Activated CD8-positive, alpha-beta T cell treated with anti-CD3 and anti-CD28 coated beads for 36 hours (primary cell): ENCODE data around the gene PM20D2. TPM values are rescaled to one million over a fixed set of nuclear protein-coding genes. Genes with fewer than 3 reads are reported as not detected.

Source experiments
- ATAC-seq: fragments of 200-7000 bp; cut with Tn5 transposase; one replicate; pipeline ENCODE4 v1.10.0; 2021; ENCODE audit warnings: mild to moderate bottlenecking, moderate library complexity
- CTCF ChIA-PET: fragments of 350-600 bp; sonication (Branson Sonifier 250); formaldehyde crosslinking; loops from one replicate; lab custom pipeline; 2021; ENCODE audit warnings: antibody characterized with exemption; lab: Charles Lee
- POLR2A ChIA-PET: fragments of 350-600 bp; sonication (Branson Sonifier 250); formaldehyde crosslinking; loops from one replicate; lab custom pipeline; 2021; ENCODE audit warnings: antibody characterized with exemption; lab: Charles Lee
- DNase-seq: peaks from one replicate; pipeline ENCODE4 v3.0.0-alpha.2; 2020
- H3K27ac Mint-ChIP-seq: one replicate; pipeline ENCODE4 v1.8.0; 2021; ENCODE audit warnings: mild to moderate bottlenecking, mixed read lengths
- H3K27me3 Mint-ChIP-seq: one replicate; pipeline ENCODE4 v1.8.0; 2021; ENCODE audit warnings: mixed read lengths
- H3K36me3 Mint-ChIP-seq: one replicate; pipeline ENCODE4 v1.8.0; 2021; ENCODE audit warnings: low read depth, mixed read lengths
- H3K4me1 Mint-ChIP-seq: one replicate; pipeline ENCODE4 v1.8.0; 2021; ENCODE audit warnings: low read depth, mixed read lengths
- H3K4me3 Mint-ChIP-seq: one replicate; pipeline ENCODE4 v1.8.0; 2021; ENCODE audit warnings: mild to moderate bottlenecking, moderate library complexity, mixed read lengths
- H3K9me3 Mint-ChIP-seq: one replicate; pipeline ENCODE4 v1.8.0; 2021; ENCODE audit warnings: mixed read lengths
- intact Hi-C: fragments of 100-400 bp; cut with micrococcal nuclease; formaldehyde crosslinking; loops from one replicate; pipeline ENCODE4 v1.10.0; 2022
- total RNA-seq, 2 experiments: library from RNA; stranded (reverse); gene quantifications; one replicate each; pipeline ENCODE4 v1.2.3, GENCODE V29; 2021
- TF ChIP-seq, protein P1 (sequence below): fragments of 200-600 bp; IDR thresholded peaks from one replicate; pipeline ENCODE4 v1.8.0; 2022; ENCODE audit warnings: antibody characterized with exemption, mild to moderate bottlenecking

PM20D2 gene
- total RNA-seq, 2 experiments from 2014 or later = 25.4 to 26.0 TPM

DNA sequence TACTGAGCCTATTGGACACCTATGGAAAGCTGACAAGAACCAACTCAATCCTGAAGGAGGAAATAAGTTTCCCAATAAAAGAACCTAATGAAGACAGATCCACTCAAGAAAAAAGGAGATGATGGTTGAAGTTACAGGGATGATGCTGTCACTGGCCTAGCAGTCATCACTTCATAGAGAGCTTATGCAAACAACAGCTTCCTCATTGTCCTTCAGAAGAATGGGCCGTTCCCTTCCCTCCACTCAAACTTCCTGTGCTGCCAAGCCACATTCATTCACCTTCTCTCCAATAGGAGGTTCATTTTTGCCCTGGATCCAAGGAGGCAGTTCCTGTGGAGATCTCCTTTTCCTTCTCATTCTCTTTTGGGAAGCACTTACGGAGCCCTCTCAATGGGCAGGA is 13.8 kb upstream of the PM20D2 start:
- Mint-ChIP-seq H3K36me3 (no peaks in the 10 kb centered on the region), H3K4me3 (no peak overlapping the region), H3K27ac (no peak overlapping the region), H3K27me3 (no peaks in the 10 kb centered on the region), H3K9me3 (peaks cover 5% of the 10 kb centered on the region), H3K4me1 (no peaks in the 10 kb centered on the region)
- TF ChIP-seq, protein P1, sequence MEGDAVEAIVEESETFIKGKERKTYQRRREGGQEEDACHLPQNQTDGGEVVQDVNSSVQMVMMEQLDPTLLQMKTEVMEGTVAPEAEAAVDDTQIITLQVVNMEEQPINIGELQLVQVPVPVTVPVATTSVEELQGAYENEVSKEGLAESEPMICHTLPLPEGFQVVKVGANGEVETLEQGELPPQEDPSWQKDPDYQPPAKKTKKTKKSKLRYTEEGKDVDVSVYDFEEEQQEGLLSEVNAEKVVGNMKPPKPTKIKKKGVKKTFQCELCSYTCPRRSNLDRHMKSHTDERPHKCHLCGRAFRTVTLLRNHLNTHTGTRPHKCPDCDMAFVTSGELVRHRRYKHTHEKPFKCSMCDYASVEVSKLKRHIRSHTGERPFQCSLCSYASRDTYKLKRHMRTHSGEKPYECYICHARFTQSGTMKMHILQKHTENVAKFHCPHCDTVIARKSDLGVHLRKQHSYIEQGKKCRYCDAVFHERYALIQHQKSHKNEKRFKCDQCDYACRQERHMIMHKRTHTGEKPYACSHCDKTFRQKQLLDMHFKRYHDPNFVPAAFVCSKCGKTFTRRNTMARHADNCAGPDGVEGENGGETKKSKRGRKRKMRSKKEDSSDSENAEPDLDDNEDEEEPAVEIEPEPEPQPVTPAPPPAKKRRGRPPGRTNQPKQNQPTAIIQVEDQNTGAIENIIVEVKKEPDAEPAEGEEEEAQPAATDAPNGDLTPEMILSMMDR = no peak
- ChIA-PET CTCF (interaction anchor here (1.4 kb wide), 1 partner anchor 10 kb away, joined by 7 read pairs; no protein-coding TSS in a partner anchor), POLR2A (interaction anchor here (1.6 kb wide), 1 partner anchor 52 kb away, joined by 4 read pairs; no protein-coding TSS in a partner anchor)
- ATAC-seq (no peak), DNase-seq (no peak)
- intact Hi-C loops = no loop called here

DNA sequence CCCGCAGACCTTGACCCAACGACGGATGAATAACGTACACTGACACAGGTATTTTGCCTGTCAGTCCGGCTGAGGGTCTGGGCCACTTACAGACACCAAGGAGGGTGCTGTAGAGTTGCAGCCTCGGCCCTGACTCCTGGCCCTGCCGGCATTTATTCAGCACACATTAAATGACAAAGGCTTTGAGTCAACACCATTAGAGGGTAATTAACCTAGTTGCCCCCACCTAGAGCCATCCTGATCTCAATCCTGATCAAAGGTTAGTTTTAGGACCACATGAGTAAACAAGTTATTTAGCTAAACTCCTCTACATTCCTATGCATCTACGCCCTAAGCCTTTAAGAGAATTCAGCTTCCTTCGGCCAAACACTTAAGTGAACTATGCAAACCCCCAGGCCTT is 11.9 kb upstream of the PM20D2 start:
- H3K4me1 Mint-ChIP-seq = no peaks in the 10 kb centered on the region
- intact Hi-C loops = no loop called here
- ChIA-PET CTCF (no interaction called here), POLR2A (interaction anchor here (1.5 kb wide), 1 partner anchor 11 kb away, joined by 3 read pairs; no protein-coding TSS in a partner anchor)
- TF ChIP-seq, protein P1 = no peak
- no peak overlapping the region for H3K27ac Mint-ChIP-seq
- H3K36me3 Mint-ChIP-seq = no peaks in the 10 kb centered on the region
- no peaks in the 10 kb centered on the region for H3K9me3 Mint-ChIP-seq
- DNase-seq = no peak
- no peak overlapping the region for H3K4me3 Mint-ChIP-seq
- no peaks in the 10 kb centered on the region for H3K27me3 Mint-ChIP-seq
- ATAC-seq = no peak

DNA sequence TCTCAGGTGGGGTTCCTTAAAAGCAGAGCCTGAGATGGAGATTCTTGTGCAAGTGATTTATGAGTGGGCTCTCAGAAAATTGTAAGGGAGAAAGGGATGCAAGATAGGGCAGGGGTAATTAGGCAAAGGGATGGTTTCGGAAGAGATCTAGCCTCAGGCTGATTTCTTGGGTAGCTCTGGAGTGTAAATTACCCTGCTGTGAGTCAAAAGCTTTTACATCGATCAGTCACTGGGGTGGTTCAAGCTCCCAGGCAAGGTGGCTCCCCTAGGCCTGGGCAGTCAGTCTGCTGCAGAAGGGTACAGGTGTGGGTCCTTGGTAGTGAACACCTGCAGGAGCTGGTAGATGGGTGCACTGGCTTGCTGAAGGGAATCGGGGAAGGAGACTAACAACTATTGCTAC is 11.1 kb upstream of the PM20D2 start:
- intact Hi-C loops = no loop called here
- Mint-ChIP-seq H3K27ac (no peak overlapping the region), H3K27me3 (no peaks in the 10 kb centered on the region), H3K36me3 (no peaks in the 10 kb centered on the region), H3K4me3 (no peak overlapping the region), H3K4me1 (no peaks in the 10 kb centered on the region), H3K9me3 (no peaks in the 10 kb centered on the region)
- POLR2A ChIA-PET = interaction anchor here (0.6 kb wide), 1 partner anchor 1246 kb away, joined by 3 read pairs; no protein-coding TSS in a partner anchor
- no peak for DNase-seq
- TF ChIP-seq, protein P1 = no peak
- no peak for ATAC-seq
- CTCF ChIA-PET = interaction anchor here (0.6 kb wide), 1 partner anchor 18 kb away, joined by 3 read pairs; no protein-coding TSS in a partner anchor

DNA sequence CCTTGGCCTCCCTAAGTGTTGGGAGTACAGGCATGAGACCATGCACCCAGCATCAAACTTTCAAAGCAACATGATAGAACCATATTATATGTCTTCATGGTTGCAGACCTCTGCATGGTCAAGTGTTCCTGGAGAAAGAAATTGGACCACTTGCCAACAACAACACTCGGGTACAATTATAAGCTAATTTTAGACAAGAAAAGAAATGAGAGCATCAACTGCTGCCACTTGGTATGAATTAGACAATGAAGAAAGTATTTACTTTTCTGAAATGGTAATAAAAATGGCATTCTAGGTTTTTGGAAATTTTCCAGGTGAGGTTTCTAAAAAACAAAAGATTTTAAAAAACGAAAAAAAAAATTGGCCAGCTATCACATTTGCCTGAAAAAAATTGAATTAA is 7.7 kb upstream of the PM20D2 start:
- Mint-ChIP-seq H3K9me3 (no peaks in the 10 kb centered on the region), H3K27ac (no peak overlapping the region), H3K4me1 (no peaks in the 10 kb centered on the region), H3K27me3 (no peaks in the 10 kb centered on the region), H3K4me3 (no peak overlapping the region), H3K36me3 (no peaks in the 10 kb centered on the region)
- DNase-seq = no peak
- POLR2A ChIA-PET = interaction anchor here (0.9 kb wide), 1 partner anchor 9 kb away, joined by 5 read pairs; no protein-coding TSS in a partner anchor
- CTCF ChIA-PET = interaction anchor here (1.0 to 2.8 kb wide), 4 partner anchors 15 to 155 kb away, joined by 3 to 10 read pairs (median 6); no protein-coding TSS in a partner anchor
- ATAC-seq = no peak
- intact Hi-C loops = no loop called here
- TF ChIP-seq, protein P1 = no peak

DNA sequence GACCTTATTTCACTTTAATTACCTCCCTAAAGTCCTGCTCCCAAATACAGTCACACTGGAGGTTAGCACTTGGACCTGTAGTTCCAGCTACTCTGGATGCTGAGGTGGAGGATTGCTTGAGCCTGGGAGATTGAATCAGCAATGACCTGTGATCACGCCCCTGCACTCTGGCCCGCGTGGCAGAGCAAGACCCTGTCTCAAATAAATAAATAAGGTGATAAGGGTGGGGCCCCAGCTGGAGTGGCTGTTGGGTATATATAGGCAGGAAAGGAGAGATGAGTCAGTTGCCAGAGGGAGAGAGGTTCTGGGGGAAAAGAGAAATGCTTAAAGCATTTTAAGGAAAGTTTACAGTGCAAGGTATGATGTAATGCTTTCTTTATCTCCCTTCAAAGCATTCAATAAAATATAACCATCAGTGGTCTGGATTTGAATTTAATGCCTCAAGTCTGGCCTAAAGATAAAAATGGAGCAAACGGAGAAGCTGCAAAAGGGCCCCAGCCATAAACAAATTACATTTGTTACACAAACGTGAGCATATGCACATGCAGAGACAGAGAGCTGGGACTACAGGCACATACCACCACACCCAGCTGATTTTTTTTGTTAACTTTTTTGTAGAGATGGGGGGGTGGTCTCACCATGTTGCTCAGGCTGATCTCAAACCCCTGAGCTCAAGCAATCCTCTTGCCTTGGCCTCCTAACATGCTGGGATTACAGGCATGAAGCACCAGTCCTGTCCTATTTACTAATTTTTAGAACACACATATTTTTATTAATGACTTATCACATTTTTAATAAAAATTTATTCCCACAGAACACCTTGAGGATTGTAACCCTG is 6.1 kb upstream of the PM20D2 start:
- peaks cover 2% of the 10 kb centered on the region for H3K27me3 Mint-ChIP-seq
- TF ChIP-seq, protein P1 = no peak
- no peak overlapping the region for H3K27ac Mint-ChIP-seq
- POLR2A ChIA-PET = no interaction called here
- CTCF ChIA-PET = interaction anchor here (0.9 to 2.7 kb wide), 3 partner anchors 9 to 157 kb away, joined by 3 to 10 read pairs (median 5); no protein-coding TSS in a partner anchor
- H3K9me3 Mint-ChIP-seq = no peaks in the 10 kb centered on the region
- H3K36me3 Mint-ChIP-seq = no peaks in the 10 kb centered on the region
- ATAC-seq (no peak), DNase-seq (no peak)
- peaks cover 10% of the 10 kb centered on the region for H3K4me1 Mint-ChIP-seq
- no peak overlapping the region for H3K4me3 Mint-ChIP-seq
- intact Hi-C loops = loop anchor here (10.0 kb wide), 1 partner anchor 155 kb away; no protein-coding TSS in a partner anchor
